GM12892 (cell line): ENCODE results near the gene MUC2.

Experiments
- POLR2A ChIP-seq: IDR thresholded peaks from 2 replicates; pipeline ENCODE4 v1.6.1; 2011; ENCODE audit warnings: low read depth, low read length, control low read depth
- POLR2AphosphoS5 ChIP-seq: IDR thresholded peaks from 2 replicates; pipeline ENCODE4 v1.6.1; 2011; ENCODE audit warnings: low read depth, low read length, control low read depth
- TAF1 ChIP-seq: IDR thresholded peaks from 2 replicates; pipeline ENCODE4 v1.6.1; 2011; ENCODE audit warnings: low read depth, mild to moderate bottlenecking, control low read depth, low read length, borderline replicate concordance

DNA sequence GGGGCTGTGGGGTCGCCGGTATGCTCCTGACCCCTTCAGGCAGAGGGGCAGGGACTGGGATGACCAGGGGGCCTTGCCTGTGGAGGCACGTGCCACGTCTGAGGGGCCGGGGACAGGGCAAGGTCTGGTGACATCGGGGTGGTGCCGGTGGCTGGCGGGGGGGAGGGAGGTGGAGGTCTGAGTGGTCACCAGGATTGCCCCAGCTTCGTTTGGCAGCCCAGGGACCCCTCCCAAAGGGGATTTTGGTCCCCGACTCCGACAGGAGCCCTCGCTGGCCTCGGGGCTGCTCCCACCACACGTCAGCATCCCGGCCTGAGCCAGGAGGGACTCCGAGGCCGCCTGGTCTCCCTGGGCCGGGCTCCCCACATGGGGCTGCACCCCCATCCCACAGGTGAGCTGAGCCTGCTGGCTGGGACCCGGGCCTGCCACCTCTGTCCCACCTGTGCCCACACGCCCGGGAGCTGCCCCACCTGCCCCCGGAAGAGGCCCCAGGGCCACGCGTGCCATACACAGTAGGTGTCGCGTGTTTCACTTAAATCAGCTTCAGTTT is 37.1 kb upstream of the MUC2 start:
- TF ChIP-seq POLR2AphosphoS5 (no peak), POLR2A (no peak), TAF1 (no peak)
